GM12872 (cell line): ENCODE data around the gene SAMD4B.

Source experiments
- TF ChIP-seq, protein P1 (sequence below): IDR thresholded peaks from 3 replicates; pipeline ENCODE4 v1.5.1; 2011; ENCODE audit warnings: low read depth, mild to moderate bottlenecking, low read length, moderate library complexity; ENCODE audit not compliant: insufficient read depth

SAMD4B gene

DNA sequence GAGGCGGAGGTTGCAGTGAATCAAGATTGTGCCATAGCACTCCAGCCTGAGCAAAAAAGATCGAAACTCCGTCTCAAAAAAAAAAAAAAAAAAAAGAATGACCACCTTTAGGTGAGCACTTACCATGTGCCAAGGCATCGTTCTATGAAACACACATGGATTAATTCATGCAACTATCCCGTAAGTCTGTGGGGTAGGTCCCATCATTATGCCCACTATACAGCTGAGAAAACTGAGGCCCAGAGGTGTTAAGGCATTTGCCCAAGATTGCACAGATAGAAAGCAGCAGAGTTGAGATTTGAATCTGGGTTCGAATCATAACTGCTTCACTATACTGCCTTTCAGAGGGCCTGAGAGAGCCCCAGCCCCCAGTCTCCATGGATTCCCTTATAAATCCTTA, 8.7 kb upstream of the SAMD4B start:
- TF ChIP-seq, protein P1, sequence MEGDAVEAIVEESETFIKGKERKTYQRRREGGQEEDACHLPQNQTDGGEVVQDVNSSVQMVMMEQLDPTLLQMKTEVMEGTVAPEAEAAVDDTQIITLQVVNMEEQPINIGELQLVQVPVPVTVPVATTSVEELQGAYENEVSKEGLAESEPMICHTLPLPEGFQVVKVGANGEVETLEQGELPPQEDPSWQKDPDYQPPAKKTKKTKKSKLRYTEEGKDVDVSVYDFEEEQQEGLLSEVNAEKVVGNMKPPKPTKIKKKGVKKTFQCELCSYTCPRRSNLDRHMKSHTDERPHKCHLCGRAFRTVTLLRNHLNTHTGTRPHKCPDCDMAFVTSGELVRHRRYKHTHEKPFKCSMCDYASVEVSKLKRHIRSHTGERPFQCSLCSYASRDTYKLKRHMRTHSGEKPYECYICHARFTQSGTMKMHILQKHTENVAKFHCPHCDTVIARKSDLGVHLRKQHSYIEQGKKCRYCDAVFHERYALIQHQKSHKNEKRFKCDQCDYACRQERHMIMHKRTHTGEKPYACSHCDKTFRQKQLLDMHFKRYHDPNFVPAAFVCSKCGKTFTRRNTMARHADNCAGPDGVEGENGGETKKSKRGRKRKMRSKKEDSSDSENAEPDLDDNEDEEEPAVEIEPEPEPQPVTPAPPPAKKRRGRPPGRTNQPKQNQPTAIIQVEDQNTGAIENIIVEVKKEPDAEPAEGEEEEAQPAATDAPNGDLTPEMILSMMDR = no peak

- TF ChIP-seq, protein P1 = no peak
Observed at GRCh38 chr19:39334444-39334976, 7.7 kb upstream of the SAMD4B start.

GRCh38 chr19:39335168-39335548, 7.1 kb upstream of the SAMD4B start:
- TF ChIP-seq, protein P1 = no peak

DNA sequence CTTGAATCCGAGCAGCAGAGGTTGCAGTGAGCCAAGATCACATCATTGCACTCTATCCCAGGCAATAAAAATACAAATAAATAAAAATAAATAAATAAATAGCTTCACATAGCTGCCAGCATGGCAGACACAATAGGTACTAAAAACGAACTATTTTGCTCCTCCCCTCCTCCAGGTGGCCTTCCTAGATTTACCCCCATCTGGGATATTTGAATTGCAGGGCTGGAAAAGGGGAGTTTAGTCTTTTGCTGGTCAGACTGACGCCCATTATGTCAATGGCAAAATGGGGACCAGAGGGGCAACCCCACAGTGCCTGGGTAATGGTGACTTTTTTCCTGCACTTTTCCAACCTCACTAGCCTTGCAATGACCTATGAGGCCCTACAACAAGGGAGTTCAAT, 5.7 kb upstream of the SAMD4B start:
- TF ChIP-seq, protein P1 = no peak

GRCh38 chr19:39339674-39340073, 2.5 kb upstream of the SAMD4B start:
- TF ChIP-seq, protein P1 = no peak

DNA sequence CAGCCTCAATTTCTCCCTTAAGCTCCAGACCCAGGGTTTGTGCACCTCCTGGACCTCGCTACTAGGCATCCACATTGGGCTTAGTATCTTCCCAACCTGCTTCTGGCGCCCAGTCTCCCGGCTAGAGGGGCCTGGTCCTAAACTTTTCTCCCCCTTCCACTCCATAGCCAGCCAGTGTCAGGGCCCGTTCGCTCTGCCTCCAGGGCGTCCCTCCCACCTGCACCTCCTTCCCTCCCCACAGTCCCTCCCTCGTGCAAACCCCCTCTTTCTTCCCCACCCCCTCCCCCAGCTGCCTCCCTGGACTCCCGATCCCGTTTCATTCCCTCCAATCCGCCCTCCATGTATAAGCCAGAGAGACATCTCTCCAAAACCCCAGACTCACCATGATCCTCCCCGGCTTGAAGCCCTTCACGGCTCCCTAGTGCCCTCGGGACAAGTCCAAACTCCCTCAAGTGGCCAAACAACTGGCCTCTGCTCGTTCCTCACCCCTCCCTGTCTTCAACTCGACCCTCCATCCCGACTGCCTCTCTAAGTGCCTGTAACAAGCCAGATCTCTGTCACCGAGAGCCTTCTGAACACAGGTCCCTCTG, 997 bp upstream of the SAMD4B start:
- TF ChIP-seq, protein P1 = peak; percentile 24; the same call in 1 of the 3 replicates

- TF ChIP-seq, protein P1 = no peak
Observed at GRCh38 chr19:39342647-39343305, 555 bp downstream of the SAMD4B start.
